ENCODE measurements around the gene VWA3A. TPM values are rescaled to one million over a fixed set of nuclear protein-coding genes. Genes with fewer than 3 reads are reported as not detected.

VWA3A gene
- total and polyA plus RNA-seq, 2 donors (not counting 3 experiments of a cell fraction or from before 2014, with no cell fraction given) = 0.12 to 0.84 TPM

DNA sequence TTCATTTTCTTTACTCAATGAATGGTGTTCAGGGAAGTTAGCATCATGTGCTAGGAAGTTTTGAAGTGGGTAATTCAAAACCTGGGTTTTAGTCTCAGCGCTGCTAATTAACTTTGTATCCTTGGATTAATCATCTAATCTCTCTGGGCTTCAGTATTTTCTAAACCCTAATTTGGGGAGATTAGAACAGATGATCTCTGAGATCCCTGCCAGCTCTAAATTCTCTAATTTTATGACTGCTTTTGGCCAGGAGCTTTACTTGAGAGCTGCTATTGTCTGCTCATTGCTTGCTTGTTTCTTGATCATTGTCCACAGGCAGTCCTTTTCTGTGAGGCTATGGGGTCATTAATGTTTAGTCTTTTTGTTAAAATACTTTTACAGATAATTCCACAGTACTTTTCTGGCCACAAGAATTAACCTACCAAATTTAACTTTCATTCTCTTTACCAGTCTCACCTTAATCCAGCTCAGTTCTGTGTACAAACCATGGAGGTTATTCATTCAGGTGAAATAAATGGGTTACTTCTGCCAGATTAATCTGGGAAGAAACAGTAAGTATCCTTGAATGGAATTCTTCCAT is 28.4 kb upstream of the VWA3A start:
- Histone ChIP-seq H3K9me3 (replicated peaks; ENCODE audit: control insufficient read depth, insufficient read depth, low read length) (no peaks in the 10 kb centered on the region), H3K27ac (ENCODE audit: insufficient read depth, low read depth, low read length) (no peak overlapping the region), H3K4me2 (ENCODE audit: insufficient read depth, low read length) (no peak overlapping the region), H2AFZ (ENCODE audit: low read depth, low read length) (no peak overlapping the region), H3K4me3 (replicated peaks in 1 of 3; ENCODE audit: insufficient read depth in 1 of 3, low read depth in 1 of 3, low read length in 3 of 3) (no peak overlapping the region), H3K9me1 (replicated peaks; ENCODE audit: control insufficient read depth, extremely low read depth, insufficient read depth, low read length) (peaks cover 2% of the 10 kb centered on the region), H3K36me3 (ENCODE audit: control insufficient read depth in 2 of 2, extremely low read depth in 1 of 2, insufficient read depth in 2 of 2, low read length in 2 of 2) (peaks cover 0 to 2% of the 10 kb centered on the region in 2 experiments), H3K9ac (replicated peaks; ENCODE audit: extremely low read depth, insufficient read depth, low read length) (no peak overlapping the region), H4K20me1 (replicated peaks; ENCODE audit: control insufficient read depth, extremely low read depth, insufficient read depth, low read length) (peaks cover 5% of the 10 kb centered on the region), H3K4me1 (ENCODE audit: control insufficient read depth, extremely low read depth, insufficient read depth, low read length) (no peaks in the 10 kb centered on the region), H3K79me2 (ENCODE audit: control insufficient read depth, insufficient read depth, low read length) (peaks cover 82% of the 10 kb centered on the region), H3K27me3 (ENCODE audit: control insufficient read depth in 2 of 2, insufficient read depth in 2 of 2, low read length in 2 of 2) (no peaks in the 10 kb centered on the region)
- dilution Hi-C loops (cut with MboI; ENCODE audit: extremely low pct_ligation_motif_present, low sequenced_read_pairs) = no loop called here
- FAIRE-seq = no peak
- no peak for DNase-seq (ENCODE audit: low read depth, low spot score)
- intact Hi-C loops (cut with micrococcal nuclease) = no loop called here
- no TSS peak for BruUV-seq (replicated peaks)
- CTCF ChIA-PET = interaction anchor here (1.2 to 6.5 kb wide), 3 partner anchors 13 to 56 kb away, joined by 3 to 61 read pairs (median 4); partner anchors contain the start of gene MOSMO
- POLR2A ChIA-PET = no interaction called here
- TF ChIP-seq FOS (IDR thresholded peaks at IDR 0.05; ENCODE audit: borderline replicate concordance, insufficient read depth, low read length) (no peak), GATA2 (IDR thresholded peaks at IDR 0.05; ENCODE audit: insufficient read depth, insufficient read length, low read depth, low read length) (no peak), EZH2 (IDR thresholded peaks at IDR 0.05; ENCODE audit: borderline replicate concordance, low read depth, low read length, severe bottlenecking) (no peak), MYC (IDR thresholded peaks at IDR 0.05; ENCODE audit: low read depth, low read length) (no peak), POLR2A (IDR thresholded peaks at IDR 0.05; ENCODE audit: low read depth, low read length) (no peak), POLR2AphosphoS5 (IDR thresholded peaks at IDR 0.05; ENCODE audit: insufficient read depth, low read depth, low read length) (no peak), JUN (IDR thresholded peaks at IDR 0.05; ENCODE audit: borderline replicate concordance, insufficient read depth, insufficient read length, low read depth) (no peak)
- TF ChIP-seq, protein P1, sequence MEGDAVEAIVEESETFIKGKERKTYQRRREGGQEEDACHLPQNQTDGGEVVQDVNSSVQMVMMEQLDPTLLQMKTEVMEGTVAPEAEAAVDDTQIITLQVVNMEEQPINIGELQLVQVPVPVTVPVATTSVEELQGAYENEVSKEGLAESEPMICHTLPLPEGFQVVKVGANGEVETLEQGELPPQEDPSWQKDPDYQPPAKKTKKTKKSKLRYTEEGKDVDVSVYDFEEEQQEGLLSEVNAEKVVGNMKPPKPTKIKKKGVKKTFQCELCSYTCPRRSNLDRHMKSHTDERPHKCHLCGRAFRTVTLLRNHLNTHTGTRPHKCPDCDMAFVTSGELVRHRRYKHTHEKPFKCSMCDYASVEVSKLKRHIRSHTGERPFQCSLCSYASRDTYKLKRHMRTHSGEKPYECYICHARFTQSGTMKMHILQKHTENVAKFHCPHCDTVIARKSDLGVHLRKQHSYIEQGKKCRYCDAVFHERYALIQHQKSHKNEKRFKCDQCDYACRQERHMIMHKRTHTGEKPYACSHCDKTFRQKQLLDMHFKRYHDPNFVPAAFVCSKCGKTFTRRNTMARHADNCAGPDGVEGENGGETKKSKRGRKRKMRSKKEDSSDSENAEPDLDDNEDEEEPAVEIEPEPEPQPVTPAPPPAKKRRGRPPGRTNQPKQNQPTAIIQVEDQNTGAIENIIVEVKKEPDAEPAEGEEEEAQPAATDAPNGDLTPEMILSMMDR (IDR thresholded peaks at IDR 0.05; ENCODE audit: extremely low read depth in 1 of 2, insufficient read depth in 1 of 2, low read depth in 1 of 2, low read length in 2 of 2) = no peak
- TF ChIP-seq, protein P2, sequence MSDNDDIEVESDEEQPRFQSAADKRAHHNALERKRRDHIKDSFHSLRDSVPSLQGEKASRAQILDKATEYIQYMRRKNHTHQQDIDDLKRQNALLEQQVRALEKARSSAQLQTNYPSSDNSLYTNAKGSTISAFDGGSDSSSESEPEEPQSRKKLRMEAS (IDR thresholded peaks at IDR 0.05; ENCODE audit: insufficient read depth, insufficient read length) = no peak

Measured in endothelial cell of umbilical vein (primary cell).